NT2/D1 (cell line): ENCODE measurements around the gene TTLL8.

Experiments used
- SUZ12 ChIP-seq: IDR thresholded peaks from 2 replicates; pipeline ENCODE4 v1.6.1; 2011; ENCODE audit not compliant: insufficient read length, insufficient read depth; ENCODE audit errors: extremely low read depth
- ZNF274 ChIP-seq: IDR thresholded peaks from 2 replicates; pipeline ENCODE4 v1.6.1; 2011; ENCODE audit warnings: mild to moderate bottlenecking, low read depth, low read length

- TF ChIP-seq ZNF274 = no peak
- no peak for TF ChIP-seq SUZ12
Measured at GRCh38 chr22:50035976-50036724, 21.9 kb downstream of the TTLL8 start.
